Measurements from ENCODE around the gene SH3RF2.

The SH3RF2 gene

DNA sequence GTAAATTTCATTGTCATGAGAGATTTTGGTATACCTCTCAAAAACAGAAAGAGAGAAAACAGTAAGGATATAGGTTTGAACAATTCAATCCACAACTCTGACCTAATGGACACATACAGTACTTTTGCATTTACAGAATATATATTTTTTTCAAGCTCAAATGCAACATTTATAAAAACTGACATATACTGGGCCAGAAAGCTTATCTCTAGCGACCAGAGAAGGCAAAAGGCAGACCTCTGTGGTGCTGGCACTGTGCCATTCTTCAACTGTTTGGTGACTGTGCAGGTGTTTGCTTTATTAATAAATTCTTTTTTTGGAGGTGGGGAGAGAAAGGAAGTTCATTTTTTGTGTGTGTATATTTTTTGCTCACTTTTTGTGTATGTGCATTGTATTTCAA is 175.0 kb downstream of the SH3RF2 start:
- H3K79me2 ChIP-seq (ENCODE audit: insufficient read depth, low read depth) = no peaks in the 10 kb centered on the region
- H3K27ac ChIP-seq = no peak overlapping the region
- H3K4me1 ChIP-seq (ENCODE audit: low read depth, poor library complexity, severe bottlenecking) = peaks cover 13% of the 10 kb centered on the region
- H3K36me3 ChIP-seq (ENCODE audit: insufficient read depth) = no peaks in the 10 kb centered on the region
- H4K20me1 ChIP-seq (ENCODE audit: insufficient read depth) = no peaks in the 10 kb centered on the region
- no peak overlapping the region for H3K4me2 ChIP-seq
- TF ChIP-seq CTCF (conservative IDR thresholded peaks at IDR 0.05; ENCODE audit: low read depth, low read length) = no peak
- H3K27me3 ChIP-seq (ENCODE audit: insufficient read depth, low read depth) = no peaks in the 10 kb centered on the region
- H3K4me3 ChIP-seq (IDR thresholded peaks at IDR 0.05; ENCODE audit: insufficient read depth, low read depth, low read length) = no peak overlapping the region
- no peak overlapping the region for H2AFZ ChIP-seq (ENCODE audit: low read depth)
- no peak overlapping the region for H3K9ac ChIP-seq

DNA sequence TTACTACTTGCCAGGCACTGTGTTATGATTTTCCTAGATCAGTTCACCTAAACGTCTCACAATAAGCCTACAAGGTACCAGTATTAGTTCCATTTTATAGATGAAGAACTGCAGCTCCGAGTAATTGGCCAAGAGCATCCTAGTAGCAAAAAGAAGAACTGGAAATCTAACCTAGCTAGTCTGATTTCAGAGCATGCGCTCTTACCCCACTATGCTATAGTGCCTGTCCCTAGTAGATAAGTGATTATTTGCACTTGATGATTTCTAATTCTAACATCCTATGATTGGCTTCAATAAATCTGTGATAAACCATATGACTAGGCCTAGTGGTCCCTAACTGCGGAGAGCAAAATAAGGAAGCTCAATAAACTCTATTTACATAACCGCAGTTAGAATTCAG is 176.1 kb downstream of the SH3RF2 start:
- H3K4me1 ChIP-seq (ENCODE audit: low read depth, poor library complexity, severe bottlenecking) = peaks cover 7% of the 10 kb centered on the region
- H3K79me2 ChIP-seq (ENCODE audit: insufficient read depth, low read depth) = no peaks in the 10 kb centered on the region
- H3K36me3 ChIP-seq (ENCODE audit: insufficient read depth) = no peaks in the 10 kb centered on the region
- H4K20me1 ChIP-seq (ENCODE audit: insufficient read depth) = no peaks in the 10 kb centered on the region
- H3K4me2 ChIP-seq = no peak overlapping the region
- H3K27me3 ChIP-seq (ENCODE audit: insufficient read depth, low read depth) = no peaks in the 10 kb centered on the region
- H3K27ac ChIP-seq = no peak overlapping the region
- no peak for TF ChIP-seq CTCF (conservative IDR thresholded peaks at IDR 0.05; ENCODE audit: low read depth, low read length)
- H3K4me3 ChIP-seq (IDR thresholded peaks at IDR 0.05; ENCODE audit: insufficient read depth, low read depth, low read length) = no peak overlapping the region
- no peak overlapping the region for H3K9ac ChIP-seq
- H2AFZ ChIP-seq (ENCODE audit: low read depth) = no peak overlapping the region

All from KMS-11 (cell line).